GM12891 (cell line): ENCODE data around the gene APLN.

Experiments
- DNase-seq: peaks from one replicate; pipeline ENCODE4 v3.0.0; 2011; ENCODE audit warnings: low spot score; ENCODE audit not compliant: insufficient read length
- FAIRE-seq: peaks from 2 replicates; lab custom pipeline; 2011; peaks lifted over from hg19 to GRCh38; lab: Jason Lieb, UNC
- PAX5 ChIP-seq: IDR thresholded peaks from 2 replicates; pipeline ENCODE4 v1.6.1; 2011; ENCODE audit warnings: low read length, moderate library complexity, mild to moderate bottlenecking; ENCODE audit not compliant: insufficient read depth, severe bottlenecking
- POLR2A ChIP-seq: IDR thresholded peaks from 2 replicates; pipeline ENCODE4 v1.6.1; 2011; ENCODE audit warnings: low read depth, low read length, control low read depth
- POLR2AphosphoS5 ChIP-seq: IDR thresholded peaks from 2 replicates; pipeline ENCODE4 v1.6.1; 2011; ENCODE audit warnings: low read depth, low read length, control low read depth
- POU2F2 ChIP-seq: IDR thresholded peaks from 2 replicates; pipeline ENCODE4 v1.6.1; 2011; ENCODE audit warnings: low read depth, mild to moderate bottlenecking, control low read depth, low read length, moderate library complexity
- SPI1 ChIP-seq: IDR thresholded peaks from 2 replicates; pipeline ENCODE4 v1.6.1; 2011; ENCODE audit warnings: low read depth, low read length, control low read depth
- TAF1 ChIP-seq: IDR thresholded peaks from 2 replicates; pipeline ENCODE4 v1.6.1; 2011; ENCODE audit warnings: low read depth, low read length, control low read depth

Gene APLN

DNA sequence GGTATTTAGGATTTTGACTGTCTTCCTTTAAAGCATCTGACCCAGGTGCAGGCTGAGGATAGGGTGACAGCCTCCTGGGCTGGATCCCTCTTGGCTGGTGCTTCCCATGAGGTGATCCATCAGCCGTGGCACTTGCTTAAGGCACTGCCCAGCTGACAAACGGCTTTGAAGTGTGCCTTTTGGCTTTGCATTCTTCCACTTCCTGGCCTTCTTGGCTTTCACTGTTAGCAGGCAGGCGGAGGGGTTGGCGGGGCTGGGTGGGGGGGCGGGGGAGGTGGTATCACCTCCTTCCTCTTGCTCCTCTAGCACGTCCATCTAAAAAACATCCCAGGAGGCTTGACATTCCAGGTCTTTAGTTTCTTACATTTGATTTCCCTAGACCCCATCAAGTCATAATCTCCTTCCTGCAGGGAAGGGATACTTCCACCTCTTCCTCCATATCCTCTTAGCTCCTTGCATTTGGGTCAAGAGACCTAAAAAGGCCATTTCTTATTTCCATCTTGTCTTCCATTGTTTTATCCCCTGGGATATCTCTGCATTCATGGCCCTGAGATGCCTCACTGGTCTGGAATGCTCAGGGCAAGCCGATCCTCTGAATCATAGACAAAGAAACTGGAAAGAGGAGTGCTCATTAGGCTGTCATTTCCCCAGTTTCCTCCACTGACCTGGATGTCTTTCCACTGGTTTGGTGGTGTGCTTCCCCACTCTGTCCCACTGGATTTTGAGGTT is 11.3 kb upstream of the APLN start:
- FAIRE-seq (no peak), DNase-seq (no peak)
- TF ChIP-seq POLR2A (no peak), SPI1 (no peak), TAF1 (no peak), PAX5 (no peak)

DNA sequence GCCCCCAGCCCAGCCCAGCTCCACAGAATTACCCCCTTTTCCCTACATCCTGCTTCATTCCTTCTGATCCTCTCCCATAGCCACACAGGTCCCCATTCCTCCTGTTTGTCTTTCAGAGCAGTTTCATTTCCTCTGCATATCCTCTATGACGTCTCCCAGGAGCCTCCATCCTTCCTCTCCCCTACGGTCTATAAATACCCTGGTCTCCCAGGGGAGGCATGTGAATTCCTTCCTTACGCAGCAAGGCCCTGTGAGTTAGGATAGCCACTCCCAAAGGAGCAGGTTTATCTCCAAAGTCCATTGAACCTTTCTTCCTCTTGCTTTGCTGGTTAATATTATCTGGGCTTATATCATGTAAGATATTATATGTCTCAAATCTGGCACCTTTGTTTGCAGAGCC is 8.4 kb upstream of the APLN start:
- DNase-seq: no peak
- FAIRE-seq: no peak
- TF ChIP-seq POLR2A (no peak), SPI1 (no peak), POLR2AphosphoS5 (no peak), TAF1 (no peak), PAX5 (no peak), POU2F2 (no peak)

DNA sequence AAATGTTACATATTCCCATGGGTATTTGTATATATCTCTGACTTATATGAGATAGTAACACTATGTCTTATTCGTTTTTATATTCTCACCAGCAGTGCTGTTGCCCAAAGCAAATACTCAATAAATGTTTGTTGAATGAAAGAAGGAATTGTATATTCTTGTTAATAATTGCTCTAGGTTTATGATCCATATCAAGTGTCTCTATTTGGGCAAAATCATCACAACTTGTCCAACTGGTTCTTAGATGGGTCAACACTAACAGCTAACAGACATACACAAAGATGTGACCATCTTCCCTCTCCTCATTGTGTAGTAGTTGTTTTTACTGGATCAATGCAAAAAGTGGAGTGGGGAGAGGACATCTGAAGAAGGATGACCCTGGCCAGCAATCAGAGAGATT is 6.6 kb upstream of the APLN start:
- DNase-seq (no peak), FAIRE-seq (no peak)
- no peak for TF ChIP-seq POU2F2
- TF ChIP-seq PAX5: no peak
- no peak for TF ChIP-seq SPI1
- no peak for TF ChIP-seq POLR2AphosphoS5
- TF ChIP-seq POLR2A: no peak
- TF ChIP-seq TAF1: no peak

DNA sequence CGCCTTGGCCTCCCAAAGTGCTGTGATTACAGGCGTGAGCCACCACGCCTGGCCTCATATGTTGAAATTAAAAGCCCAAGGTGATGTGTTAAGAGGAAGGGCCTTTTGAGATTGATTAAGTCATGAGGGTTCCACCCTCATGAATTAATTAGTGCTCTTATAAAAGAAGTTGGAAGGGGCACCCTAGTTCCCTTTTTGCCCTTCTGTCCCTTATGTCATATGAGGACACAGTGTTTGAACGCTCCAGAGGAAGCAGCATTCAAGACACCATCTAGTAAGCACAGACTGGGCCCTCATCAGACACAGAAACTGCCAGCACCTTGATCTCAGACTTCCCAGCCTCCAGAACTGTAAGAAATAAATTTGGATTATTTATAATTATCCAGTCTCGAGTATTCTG is 5.1 kb upstream of the APLN start:
- no peak for FAIRE-seq
- TF ChIP-seq TAF1 (no peak), POLR2AphosphoS5 (no peak), SPI1 (no peak), POU2F2 (no peak), PAX5 (no peak), POLR2A (no peak)
- no peak for DNase-seq

DNA sequence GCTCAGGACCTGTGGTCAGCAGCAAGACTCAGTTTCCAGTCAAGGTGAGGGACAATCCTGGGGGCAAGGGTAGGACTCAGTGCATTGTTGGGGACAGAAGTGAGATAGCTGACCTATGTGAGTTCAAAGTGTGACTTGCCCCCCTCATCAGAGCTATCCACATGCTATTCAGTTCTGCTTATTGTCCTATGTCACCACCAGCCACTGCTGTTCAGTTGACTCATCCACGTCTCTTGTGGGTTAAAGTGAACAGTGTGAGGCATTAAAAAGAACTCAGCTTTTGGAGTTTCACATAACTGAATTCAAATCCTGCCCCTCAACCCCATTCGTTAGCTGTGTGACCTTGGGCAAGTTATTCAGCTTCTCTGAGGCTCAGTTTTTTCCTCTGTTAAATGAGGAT is 4.4 kb upstream of the APLN start:
- TF ChIP-seq PAX5 (no peak), TAF1 (no peak), POU2F2 (no peak), POLR2AphosphoS5 (no peak), SPI1 (no peak), POLR2A (no peak)
- no peak for DNase-seq
- no peak for FAIRE-seq

DNA sequence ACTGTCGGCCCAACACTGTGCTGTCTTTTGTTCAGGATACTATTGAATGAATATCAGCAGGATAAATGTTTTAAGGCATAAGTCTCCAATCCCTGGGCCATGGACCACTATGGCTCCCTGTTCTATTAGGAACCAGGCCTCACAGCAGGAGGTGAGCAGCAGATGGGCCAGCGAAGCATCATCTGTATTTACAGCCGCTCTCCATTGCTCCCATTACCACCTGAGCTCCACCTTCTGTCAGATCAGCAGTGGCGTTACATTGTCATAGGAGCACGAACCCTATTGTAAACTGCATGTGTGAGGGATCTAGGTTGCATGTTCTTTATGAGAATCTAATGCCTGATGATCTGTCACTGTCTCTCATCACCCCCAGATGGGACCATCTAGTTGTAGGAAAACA is 3.7 kb upstream of the APLN start:
- TF ChIP-seq POLR2AphosphoS5 (no peak), POU2F2 (no peak), TAF1 (no peak), PAX5 (no peak), POLR2A (no peak), SPI1 (no peak)
- no peak for DNase-seq
- FAIRE-seq: no peak

DNA sequence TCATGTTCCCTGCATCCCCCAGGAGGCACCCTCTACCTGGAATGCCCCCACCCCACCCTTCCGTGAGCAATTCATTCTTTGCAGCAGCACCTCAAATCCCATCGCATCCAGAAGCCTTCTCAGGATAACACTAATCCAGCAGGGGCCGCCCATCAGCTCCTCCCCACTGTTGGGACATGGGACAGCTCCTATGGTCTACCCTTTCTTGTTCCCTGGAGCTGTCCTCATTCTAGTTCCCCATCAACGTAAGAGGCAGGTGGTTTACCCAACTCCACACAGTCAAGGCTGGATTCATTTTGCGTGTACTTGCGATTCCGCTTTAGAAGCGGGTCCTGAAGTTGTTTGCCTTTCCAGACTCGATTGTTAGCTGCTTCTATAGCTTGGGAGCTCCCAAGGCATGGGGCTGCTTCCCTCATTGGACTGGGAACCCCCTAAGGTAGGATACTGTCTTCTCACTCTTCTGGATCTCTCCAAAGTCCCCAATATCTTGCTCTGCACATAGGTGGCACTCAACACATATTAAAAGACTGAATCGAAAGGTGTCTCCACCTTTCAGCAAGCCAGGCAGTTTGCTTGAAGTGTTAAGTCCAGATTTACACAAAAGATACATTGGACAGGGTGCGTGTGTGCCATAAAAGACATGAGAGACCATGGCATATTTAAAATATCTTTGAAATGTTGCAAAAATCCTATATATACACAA is 942 bp upstream of the APLN start:
- no peak for TF ChIP-seq POU2F2
- no peak for TF ChIP-seq PAX5
- no peak for TF ChIP-seq POLR2AphosphoS5
- TF ChIP-seq TAF1: no peak
- no peak for TF ChIP-seq SPI1
- no peak for TF ChIP-seq POLR2A
- FAIRE-seq (no peak), DNase-seq (no peak)

DNA sequence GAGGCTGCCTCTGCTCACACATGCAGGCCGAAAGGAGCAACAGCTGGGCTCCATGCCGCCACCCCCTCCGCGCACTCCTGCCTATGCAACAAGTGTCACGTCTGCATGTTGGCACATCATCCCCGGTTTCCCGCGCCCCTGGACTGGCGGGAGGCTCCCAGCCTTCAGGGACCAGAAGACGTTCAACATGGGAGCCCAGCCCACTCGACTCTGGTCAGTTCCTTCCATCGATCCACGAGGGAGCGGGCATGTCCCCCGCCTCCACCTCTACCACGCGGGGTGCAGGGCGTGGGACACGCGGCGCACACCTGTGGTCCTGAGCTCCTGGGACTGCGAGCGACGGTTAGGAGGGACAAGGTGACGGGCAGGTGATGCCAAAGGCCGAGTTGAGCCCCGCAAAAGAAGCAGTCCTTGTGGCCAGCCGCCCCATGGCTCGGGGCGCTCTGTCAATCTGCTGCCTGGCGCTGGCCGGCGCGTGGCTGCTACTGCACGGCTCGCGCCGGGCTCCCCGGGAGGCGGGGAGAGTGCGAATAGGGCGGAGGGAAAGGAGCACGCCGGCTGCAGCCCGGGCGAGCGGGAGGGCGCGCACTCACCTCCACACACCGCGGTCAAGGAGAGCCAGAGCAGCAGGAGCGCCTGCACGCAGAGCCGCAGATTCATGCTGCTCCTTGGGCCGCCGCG is 645 bp downstream of the APLN start:
- FAIRE-seq (no peak), DNase-seq (no peak)
- no peak for TF ChIP-seq POU2F2
- TF ChIP-seq PAX5: no peak
- no peak for TF ChIP-seq POLR2A
- no peak for TF ChIP-seq POLR2AphosphoS5
- no peak for TF ChIP-seq TAF1
- TF ChIP-seq SPI1: no peak

DNA sequence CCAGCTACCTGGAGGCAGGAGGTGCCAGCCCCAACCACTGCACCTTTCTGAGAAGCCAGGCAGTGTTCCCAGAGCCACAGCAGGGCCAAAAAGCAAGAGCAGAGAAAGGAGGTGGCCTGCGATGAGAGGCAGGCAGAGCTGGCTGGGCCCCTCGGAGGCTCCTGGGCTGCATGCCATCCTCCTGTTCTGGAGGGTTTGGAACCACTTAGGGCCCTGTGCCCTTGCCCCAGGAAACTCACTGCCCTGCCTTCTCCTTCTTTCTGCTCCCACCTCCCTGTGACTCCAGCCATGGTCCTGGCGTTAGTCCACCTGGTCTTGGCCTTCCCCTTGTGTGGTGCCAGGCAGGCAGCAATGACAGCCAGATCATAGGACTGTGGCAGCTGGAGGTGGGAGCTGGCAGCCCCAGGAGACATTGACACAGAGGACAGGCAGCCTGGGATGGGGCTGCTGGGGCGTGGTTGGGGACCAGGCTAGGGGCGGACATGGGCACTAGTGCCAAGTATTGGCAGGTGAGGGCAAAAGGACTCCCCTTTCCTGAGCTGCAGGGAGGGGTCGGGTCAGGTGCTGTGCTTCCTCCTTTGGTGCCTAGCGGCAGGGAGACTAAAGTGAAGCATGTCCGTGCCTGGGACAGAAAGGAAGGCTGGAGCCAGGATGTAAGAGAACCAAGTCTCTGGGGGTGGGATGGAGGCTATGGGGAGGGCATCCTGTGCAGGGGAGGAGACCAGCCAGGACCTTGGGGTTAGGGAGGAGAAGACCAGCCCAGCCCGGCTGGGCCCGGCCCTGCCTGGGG is 1.4 kb downstream of the APLN start:
- DNase-seq (no peak), FAIRE-seq (no peak)
- TF ChIP-seq TAF1: no peak
- TF ChIP-seq POU2F2: no peak
- TF ChIP-seq POLR2A: no peak
- TF ChIP-seq PAX5: no peak
- no peak for TF ChIP-seq SPI1
- no peak for TF ChIP-seq POLR2AphosphoS5
